Fibroblast of the aortic adventitia (primary cell): Measurements from ENCODE around the gene AMH. TPM values are rescaled to one million over a fixed set of nuclear protein-coding genes. Genes with fewer than 3 reads are reported as not detected.

Experiments used
- DNase-seq: peaks from one replicate; pipeline ENCODE4 v3.0.0-alpha.2; 2010; ENCODE audit warnings: low read depth
- H3K4me3 ChIP-seq: 2 replicates; pipeline ENCODE4 v1.5.1; 2011; ENCODE audit warnings: low read depth, mild to moderate bottlenecking, control low read depth, low read length, moderate library complexity
- total RNA-seq: library from RNA; depleted of rRNA; stranded (reverse); fragments of >200 nt; gene quantifications from 2 replicates; pipeline ENCODE4 v1.2.3, GENCODE V29; 2012; ENCODE audit warnings: low replicate concordance
- TF ChIP-seq, protein P1 (sequence below): IDR thresholded peaks from 2 replicates; pipeline ENCODE4 v1.5.1; 2011; ENCODE audit warnings: mild to moderate bottlenecking, low read length, control low read depth, inconsistent platforms; ENCODE audit not compliant: insufficient read depth

AMH gene
- total RNA-seq, 1 donor: 0.81 TPM

DNA sequence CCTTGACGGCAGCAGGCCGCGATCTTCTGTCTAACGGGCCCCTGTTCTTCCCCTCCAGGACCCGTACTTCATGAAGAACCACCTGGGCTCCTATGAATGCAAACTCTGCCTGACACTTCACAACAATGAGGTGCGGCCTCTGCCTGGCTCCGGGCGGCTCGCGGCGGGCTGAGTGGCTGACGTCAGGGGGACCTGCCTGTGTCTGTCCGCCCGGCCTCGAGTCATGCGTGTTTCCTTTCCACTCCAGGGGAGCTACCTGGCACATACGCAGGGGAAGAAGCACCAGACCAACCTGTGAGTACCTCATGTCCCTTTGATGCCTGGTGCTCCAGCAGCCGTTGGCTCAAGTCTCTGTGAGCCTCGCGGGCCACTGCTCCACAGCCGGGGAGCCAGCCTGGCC, 4.6 kb upstream of the AMH start:
- H3K4me3 ChIP-seq: no peak overlapping the region
- no peak for DNase-seq
- TF ChIP-seq, protein P1, sequence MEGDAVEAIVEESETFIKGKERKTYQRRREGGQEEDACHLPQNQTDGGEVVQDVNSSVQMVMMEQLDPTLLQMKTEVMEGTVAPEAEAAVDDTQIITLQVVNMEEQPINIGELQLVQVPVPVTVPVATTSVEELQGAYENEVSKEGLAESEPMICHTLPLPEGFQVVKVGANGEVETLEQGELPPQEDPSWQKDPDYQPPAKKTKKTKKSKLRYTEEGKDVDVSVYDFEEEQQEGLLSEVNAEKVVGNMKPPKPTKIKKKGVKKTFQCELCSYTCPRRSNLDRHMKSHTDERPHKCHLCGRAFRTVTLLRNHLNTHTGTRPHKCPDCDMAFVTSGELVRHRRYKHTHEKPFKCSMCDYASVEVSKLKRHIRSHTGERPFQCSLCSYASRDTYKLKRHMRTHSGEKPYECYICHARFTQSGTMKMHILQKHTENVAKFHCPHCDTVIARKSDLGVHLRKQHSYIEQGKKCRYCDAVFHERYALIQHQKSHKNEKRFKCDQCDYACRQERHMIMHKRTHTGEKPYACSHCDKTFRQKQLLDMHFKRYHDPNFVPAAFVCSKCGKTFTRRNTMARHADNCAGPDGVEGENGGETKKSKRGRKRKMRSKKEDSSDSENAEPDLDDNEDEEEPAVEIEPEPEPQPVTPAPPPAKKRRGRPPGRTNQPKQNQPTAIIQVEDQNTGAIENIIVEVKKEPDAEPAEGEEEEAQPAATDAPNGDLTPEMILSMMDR: no peak

DNA sequence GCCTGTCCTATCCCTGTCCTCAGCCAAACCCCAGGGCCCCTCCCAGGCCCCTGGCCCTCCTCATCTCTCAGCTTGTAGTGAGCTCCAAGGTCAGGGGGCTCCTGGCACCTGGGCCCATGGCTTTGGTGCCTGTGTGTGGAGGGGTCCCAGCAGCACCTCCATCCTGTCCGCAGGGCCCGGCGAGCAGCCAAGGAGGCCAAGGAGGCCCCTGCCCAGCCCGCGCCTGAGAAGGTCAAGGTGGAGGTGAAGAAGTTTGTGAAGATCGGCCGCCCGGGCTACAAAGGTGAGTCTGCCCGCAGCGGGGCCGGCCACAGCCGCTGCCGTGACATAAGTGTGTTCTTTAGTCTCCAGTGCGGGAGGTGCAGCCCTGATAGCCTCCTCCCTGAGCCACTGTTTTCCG, 3.9 kb upstream of the AMH start:
- no peak for DNase-seq
- H3K4me3 ChIP-seq: no peak overlapping the region
- TF ChIP-seq, protein P1: no peak

DNA sequence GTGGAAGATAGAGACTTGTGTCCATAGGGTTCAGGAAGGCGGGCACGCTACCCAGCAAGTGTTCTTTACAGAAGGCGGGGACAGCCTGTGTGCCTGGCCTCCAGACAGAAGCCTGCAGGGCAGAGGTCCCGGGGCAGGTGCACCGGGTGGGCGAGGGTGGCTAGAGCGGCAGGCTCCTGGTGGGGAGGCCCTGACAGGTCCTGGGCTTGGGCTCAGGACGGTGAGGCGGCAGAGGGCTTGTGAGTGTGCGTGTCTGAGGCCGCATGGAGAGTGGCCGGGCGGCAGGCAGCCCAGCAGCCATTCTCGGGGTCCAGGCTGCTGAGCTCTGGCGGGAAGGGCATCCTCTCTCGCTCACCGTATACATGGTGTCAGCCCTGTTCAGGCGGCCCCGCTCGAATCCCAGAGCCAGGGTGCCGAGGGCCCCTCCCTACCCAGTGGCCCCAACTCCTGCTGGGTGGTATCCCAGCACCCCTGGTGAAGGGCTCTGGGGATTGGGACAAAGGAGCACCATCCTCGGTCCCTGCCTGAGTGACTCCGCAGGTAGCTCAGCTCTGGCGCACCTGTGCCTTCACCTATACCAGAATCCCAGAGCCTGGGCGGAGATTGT, 3.0 kb upstream of the AMH start:
- DNase-seq: no peak
- TF ChIP-seq, protein P1: no peak

DNA sequence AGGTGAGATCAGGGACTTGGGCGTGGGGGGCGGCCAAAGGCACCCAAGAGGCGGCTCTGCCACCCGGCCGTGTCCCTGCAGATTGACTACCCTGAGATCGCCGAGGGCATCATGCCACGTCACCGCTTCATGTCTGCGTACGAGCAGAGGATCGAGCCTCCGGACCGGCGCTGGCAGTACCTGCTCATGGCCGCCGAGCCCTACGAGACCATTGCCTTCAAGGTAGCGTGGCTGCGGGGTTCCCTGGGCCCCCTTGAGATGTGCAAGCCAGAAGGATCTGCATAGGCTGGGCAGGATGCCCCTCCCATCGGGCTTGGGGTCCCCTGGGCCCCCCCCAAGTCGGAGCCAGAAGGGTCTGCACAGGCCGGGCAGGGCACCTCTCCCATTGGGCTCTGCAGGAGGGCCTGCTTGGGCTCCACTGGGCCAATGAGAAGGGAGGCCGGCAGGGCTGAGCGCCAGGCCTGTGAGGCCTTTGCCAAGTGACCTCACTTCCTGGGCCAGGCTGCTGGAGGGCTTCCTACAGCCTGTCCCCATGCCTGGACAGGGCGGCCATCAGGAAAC, 2.2 kb upstream of the AMH start:
- TF ChIP-seq, protein P1: no peak
- DNase-seq: peak; percentile 56
- no peak overlapping the region for H3K4me3 ChIP-seq

More for the DNA sequence above, 3.0 kb upstream of the AMH start:
- H3K4me3 ChIP-seq: no peak overlapping the region

DNA sequence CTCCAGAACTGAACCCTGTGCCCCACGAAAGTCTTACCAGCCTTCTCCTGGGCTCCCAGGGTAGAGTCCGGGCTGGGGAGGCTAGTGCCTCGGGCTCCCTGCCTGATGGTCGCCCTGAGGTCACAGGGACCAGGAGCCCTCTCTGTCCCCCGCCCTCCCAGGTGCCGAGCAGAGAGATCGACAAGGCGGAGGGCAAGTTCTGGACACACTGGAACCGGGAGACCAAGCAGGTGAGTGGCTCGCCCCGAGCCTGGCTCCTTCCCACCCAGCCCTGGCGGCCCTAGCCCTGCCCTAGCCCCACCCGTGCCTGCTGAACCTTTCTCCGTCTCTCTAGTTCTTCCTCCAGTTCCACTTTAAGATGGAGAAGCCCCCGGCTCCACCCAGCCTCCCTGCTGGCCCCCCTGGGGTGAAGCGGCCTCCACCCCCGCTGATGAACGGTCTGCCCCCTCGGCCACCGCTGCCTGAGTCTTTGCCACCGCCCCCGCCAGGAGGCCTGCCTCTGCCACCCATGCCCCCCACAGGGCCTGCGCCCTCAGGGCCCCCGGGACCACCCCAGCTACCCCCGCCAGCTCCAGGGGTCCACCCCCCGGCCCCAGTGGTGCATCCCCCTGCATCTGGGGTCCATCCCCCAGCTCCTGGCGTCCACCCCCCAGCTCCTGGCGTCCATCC, 1.6 kb upstream of the AMH start:
- H3K4me3 ChIP-seq: no peak overlapping the region
- TF ChIP-seq, protein P1: no peak
- no peak for DNase-seq

DNA sequence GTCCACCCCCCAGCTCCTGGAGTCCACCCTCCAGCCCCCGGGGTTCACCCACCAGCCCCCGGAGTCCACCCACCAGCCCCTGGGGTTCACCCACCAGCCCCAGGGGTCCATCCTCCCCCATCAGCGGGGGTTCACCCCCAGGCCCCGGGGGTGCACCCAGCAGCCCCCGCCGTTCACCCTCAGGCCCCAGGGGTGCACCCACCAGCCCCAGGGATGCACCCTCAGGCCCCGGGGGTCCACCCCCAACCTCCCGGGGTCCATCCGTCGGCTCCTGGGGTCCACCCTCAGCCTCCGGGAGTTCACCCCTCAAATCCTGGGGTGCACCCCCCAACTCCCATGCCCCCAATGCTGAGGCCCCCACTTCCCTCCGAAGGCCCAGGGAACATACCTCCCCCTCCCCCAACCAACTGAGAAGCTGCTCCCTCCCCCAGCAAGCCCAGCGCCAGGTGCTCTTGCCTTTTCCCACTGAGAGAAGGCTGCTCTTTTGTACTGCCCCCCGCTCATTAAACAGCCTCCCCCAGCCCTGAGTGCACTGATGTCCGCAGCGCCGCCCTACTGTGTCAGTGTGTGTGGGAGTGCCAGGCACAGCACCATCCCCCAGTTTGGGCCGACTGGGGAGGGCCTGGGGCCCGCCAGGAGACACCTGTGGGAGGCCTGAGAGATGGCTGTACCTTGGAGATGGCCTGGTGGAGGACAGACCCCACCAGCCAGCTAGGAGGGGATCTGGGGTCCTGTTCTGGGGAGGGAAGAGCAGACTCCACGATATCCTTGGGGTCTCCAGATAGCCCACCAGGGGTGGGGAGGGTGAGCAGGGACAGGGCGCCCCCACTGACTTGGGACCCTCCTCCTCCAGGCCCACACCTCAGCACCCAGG, 750 bp upstream of the AMH start:
- no peak for DNase-seq
- TF ChIP-seq, protein P1: no peak

More for the DNA sequence above, 750 bp upstream of the AMH start:
- no peak overlapping the region for H3K4me3 ChIP-seq
